ENCODE measurements around the gene GRN.
A peak's percentile ranks its signal among the peaks of the same experiment; 100 is the strongest.
"Not testable (repeated sequence)": the region's sequence is repeated elsewhere in the genome, so short reads cannot be mapped to it uniquely, and the experiment has no call there.

Gene GRN

DNA sequence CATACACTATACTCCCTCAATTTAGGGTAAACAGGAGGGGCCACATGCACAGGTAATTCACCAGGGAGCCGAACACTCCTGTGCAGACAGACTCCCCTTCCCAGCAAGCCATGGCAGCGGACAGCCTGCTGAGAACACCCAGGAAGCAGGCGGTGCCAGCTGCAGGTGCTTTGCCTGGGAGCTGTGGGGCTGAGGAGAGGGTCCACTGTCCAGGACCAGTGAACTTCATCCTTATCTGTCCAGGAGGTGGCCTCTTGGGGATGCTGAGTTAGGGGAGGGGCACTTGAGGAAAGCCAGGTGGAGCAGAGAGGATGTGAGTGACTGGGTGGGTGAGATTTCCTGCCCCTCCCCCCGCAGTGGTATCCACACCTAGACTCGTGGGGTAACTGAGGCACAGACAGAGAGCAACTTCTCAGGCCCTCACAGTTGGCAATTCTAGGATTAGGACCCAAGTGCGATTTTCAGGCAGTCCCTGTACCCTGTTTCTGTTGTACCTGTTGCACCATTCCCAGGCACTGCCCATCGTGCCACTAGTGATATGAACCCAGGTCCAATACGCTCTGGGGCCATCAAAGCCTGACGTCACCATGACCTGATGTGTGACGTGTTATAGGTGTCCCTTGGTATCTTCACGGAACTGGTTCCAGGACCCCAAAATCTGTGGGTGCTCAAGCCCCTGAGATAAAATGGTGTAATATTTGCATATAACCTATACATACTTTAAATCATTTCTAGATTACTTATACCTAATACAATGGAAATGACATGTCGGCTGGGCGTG, 1.2 kb downstream of the GRN start:
- DNase-seq (ENCODE audit: low read depth in 2 of 2) = no peak

DNA sequence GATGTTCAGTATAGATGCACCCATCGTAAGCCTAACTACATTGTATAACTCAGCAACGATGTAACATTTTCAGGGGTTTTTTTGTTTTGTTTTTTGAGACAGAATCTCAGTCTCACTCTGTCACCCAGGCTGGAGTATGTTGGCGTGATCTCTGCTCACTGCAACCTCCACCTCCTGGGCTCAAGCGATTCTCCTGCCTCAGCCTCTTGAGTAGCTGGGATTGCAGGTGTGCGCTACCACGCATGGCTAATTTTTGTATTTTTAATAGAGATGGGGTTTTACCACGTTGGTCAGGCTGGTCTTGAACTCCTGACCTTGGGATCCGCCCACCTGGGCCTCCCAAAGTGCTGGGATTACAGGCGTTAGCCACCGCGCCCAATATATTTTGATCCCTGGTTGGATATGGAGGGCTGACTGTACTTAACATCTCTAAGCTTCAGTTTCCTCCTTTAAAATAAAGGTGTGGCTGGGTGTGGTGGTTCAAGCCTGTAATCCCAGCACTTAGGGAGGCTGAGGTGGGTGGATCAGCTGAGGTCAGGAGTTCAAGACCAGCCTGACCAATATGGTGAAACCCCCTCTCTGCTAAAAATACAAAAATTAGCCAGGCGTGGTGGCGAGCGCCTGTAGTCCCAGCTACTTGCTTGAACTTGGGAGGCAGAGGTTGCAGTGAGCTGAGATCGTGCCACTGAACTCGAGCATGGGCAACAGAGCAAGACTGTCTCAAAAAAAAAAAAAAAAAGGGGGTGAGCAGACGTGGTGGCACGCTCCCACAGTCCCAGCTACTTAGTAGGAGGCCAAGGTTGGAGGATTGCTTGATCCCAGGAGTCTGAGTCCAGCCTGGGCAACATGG, 2.3 kb downstream of the GRN start:
- DNase-seq (ENCODE audit: low read depth in 2 of 2) = not testable (repeated sequence)

DNA sequence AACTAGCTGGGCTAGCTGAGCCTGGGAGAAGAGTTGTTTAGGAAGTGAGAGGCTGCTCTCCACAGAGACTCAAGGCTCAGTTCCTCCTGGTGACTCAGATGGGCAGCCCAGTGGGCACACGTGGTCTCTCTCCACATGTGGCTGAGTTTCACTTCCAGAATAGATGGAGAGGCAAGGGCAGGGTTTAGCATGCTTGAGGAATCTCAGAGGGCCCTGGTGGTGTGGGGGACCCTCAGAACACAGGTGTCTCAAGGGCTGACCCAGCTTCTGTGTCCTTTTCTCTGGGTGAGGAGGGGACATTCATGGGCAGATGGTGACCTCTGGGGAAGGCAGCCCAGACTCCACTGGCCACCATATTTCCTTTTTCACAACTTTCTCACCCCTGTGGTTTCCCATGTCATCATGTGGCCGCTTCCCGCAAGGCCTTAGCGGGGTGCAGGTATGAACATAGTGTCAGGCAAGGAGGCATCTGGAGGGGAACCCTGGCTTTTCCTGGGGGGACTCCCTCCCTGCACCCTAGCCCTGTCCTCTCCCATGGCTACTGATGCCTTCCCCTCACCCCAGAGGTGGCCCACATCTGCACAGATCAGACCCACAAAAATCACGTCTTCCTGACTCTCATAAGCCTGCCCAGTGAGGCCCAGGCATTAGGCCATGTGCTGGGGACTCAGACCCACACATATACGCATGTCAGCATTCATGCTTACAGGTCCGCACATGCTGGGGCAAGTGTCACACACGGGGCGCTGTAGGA, 3.3 kb downstream of the GRN start:
- no peak for DNase-seq (ENCODE audit: low read depth in 2 of 2)

DNA sequence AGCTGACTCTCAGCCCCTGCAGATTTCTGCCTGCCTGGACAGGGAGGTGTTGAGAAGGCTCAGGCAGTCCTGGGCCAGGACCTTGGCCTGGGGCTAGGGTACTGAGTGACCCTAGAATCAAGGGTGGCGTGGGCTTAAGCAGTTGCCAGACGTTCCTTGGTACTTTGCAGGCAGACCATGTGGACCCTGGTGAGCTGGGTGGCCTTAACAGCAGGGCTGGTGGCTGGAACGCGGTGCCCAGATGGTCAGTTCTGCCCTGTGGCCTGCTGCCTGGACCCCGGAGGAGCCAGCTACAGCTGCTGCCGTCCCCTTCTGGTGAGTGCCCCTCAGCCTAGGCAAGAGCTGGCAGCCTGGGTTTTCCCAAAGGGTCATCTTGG, 3.9 kb downstream of the GRN start:
- DNase-seq (ENCODE audit: low read depth in 2 of 2) = no peak

DNA sequence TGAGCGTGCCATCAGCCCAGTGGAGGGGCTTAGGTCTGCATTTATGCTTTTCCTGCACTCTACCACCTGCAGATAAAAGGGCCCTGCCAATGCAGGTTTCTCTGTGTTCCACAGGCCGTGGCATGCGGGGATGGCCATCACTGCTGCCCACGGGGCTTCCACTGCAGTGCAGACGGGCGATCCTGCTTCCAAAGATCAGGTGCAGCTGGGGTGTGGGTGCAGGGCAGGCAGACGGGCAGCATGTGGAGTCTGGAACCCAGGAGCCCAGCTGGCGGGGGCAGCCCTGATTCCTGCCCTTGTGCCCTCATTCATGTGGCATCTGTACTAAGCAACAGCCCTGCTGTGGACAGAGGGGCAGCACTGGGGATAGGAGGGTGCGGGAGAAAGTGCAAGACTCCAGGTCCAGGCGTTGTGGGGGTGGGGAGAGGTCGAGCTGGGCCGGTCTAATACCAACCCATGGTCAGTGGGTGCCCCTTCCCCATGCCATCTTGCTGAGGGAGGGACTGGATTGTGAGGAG, 4.5 kb downstream of the GRN start:
- no peak for DNase-seq (ENCODE audit: low read depth in 2 of 2)

DNA sequence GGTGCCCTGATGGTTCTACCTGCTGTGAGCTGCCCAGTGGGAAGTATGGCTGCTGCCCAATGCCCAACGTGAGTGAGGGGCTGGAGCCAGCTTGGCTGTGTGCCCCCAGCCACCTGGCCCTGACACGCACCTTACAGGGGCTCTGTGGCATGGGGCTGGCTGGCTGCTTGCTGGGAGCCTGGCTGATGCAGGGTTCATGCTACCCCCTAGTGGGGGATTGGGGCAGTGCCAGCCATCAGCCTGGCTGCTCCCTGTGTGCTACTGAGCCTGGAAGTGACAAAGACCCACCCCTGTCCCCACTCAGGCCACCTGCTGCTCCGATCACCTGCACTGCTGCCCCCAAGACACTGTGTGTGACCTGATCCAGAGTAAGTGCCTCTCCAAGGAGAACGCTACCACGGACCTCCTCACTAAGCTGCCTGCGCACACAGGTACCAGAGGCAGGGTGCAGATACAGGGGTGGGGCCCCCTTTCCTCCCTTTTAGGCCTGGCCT, 5.7 kb downstream of the GRN start:
- DNase-seq (ENCODE audit: low read depth in 2 of 2) = peak; percentile 71 to 72

DNA sequence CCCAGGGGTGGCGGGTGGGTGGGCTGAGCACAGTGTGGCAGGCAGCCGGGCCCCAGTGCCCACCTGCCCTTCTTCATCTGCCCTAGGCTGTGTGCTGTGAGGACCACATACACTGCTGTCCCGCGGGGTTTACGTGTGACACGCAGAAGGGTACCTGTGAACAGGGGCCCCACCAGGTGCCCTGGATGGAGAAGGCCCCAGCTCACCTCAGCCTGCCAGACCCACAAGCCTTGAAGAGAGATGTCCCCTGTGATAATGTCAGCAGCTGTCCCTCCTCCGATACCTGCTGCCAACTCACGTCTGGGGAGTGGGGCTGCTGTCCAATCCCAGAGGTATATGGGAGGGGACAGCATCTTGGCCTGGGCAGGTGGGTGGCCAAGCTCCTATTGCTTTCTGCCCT, 6.4 kb downstream of the GRN start:
- no peak for DNase-seq (ENCODE audit: low read depth in 2 of 2)

DNA sequence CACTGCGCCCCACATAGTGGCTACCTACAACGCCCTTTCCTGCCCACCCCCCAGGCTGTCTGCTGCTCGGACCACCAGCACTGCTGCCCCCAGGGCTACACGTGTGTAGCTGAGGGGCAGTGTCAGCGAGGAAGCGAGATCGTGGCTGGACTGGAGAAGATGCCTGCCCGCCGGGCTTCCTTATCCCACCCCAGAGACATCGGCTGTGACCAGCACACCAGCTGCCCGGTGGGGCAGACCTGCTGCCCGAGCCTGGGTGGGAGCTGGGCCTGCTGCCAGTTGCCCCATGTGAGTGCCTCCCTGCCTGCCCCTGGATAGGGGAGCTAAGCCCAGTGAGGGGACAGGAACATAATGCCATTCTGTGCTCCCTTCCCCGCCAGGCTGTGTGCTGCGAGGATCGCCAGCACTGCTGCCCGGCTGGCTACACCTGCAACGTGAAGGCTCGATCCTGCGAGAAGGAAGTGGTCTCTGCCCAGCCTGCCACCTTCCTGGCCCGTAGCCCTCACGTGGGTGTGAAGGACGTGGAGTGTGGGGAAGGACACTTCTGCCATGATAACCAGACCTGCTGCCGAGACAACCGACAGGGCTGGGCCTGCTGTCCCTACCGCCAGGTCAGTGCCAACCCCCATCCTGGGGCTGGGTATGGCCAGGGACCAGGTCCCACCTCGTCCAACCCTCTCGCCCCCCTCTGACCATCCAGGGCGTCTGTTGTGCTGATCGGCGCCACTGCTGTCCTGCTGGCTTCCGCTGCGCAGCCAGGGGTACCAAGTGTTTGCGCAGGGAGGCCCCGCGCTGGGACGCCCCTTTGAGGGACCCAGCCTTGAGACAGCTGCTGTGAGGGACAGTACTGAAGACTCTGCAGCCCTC, 7.1 kb downstream of the GRN start:
- no peak for DNase-seq (ENCODE audit: low read depth in 2 of 2)

DNA sequence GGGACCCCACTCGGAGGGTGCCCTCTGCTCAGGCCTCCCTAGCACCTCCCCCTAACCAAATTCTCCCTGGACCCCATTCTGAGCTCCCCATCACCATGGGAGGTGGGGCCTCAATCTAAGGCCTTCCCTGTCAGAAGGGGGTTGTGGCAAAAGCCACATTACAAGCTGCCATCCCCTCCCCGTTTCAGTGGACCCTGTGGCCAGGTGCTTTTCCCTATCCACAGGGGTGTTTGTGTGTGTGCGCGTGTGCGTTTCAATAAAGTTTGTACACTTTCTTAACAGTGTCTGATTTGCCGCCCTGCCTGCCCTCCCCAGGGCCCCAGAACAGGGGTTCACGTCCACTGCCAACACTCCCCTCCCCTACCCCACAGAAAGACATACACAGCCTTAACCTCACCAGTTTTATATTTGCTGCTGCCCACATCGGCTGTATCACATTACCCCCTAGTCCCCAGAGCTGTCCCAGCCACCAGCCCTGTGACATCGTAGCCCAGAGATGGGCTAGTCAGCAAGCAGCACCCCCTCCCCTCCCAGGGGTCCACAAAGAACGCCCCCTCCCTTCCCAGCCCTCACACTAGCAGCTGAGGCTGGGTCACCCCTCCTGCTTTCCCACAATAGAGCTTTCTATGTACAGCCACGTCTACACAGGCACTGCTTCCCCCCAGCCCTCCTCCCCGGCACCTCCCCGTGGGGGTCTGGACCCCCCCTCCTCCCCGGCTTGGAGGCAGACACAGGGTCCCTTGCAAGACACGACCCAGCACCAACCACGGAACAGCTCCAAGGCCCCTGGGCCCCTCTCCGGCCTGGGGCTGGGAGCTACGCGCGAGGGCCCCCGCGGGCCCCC, 7.9 kb downstream of the GRN start:
- DNase-seq (ENCODE audit: low read depth in 2 of 2) = no peak

DNA sequence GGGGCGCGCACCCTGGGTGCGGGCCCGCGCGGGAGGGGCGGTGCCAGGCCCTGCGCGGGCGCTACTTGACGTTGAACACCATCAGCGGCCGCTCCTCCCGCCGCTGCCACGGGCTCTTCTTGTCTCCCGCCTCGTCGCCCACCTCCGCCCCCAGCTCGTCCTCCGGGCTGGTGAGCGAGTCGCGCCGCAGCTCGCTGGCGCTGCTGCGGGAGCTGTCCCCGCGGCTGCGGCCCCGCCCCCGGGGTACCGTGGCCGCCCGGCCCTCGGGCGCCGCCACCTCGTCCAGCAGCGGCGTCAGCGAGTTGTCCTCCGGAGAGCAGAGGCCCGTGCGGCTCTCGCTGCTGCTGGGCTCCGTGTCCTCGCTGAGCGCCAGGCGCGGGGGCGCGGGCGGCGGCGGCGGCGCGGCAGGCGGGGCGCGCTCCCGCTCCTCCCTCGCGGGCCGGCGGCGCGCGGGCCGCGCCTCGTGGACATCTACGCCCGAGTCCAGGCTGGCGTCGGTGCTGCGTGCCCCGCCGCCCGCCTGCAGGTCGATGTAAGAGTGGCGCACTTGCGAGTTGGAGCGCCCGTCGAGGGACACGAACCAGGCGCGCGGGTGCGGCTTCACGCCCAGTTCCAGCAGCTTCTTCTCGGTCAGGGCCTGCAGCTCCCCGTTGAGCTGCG, 8.7 kb downstream of the GRN start:
- DNase-seq (ENCODE audit: low read depth in 2 of 2) = no peak

DNA sequence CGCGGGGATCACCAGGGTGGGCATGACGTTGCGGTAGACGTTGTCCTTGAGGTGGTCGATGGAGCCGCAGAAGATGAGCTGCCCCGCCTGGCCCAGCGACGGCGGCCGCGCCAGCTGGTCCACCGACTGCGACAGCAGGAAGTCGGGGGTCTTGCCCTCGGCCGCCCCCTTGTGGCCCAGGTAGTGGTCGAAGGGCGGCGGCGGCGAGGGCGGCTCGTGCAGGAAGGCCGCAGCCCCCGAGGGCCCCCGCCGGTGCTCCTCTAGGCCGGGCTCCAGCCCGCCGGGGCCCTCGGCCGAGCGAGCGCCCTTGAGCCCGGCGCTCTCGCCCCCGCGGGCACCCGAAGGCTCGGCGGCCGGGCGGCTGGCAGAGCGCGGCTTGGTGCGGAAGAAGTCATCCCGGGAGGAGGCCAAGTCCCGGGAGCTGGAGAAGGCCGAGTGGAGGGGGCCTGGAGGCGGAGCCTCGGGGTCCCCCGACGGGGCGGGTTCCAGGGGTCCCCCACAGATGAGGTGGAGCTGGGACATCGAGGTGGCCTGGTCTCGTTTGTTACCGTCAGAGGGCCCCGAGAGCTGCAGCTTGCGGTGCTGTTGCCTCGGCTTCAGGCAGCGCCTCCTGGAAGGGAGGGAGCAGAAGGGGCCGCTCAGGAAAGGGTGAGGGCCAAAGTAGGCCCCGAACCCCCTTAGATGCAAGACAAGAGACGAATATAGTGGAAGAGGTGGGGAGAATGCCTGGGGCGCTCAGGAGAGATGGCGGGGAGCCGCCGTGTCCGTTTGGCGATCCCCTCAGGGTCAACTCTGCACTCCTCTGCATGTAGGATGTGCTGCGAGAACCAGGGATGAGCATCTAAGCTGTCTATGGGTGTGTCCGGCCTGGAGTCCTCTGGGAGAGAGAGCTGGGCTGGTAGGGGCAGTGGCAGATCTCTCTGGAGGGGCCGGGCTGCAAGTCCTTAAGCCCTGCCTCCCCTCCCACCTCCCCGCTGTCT, 9.8 kb downstream of the GRN start:
- peak; percentile 50 to 67 for DNase-seq (ENCODE audit: low read depth in 2 of 2)

DNA sequence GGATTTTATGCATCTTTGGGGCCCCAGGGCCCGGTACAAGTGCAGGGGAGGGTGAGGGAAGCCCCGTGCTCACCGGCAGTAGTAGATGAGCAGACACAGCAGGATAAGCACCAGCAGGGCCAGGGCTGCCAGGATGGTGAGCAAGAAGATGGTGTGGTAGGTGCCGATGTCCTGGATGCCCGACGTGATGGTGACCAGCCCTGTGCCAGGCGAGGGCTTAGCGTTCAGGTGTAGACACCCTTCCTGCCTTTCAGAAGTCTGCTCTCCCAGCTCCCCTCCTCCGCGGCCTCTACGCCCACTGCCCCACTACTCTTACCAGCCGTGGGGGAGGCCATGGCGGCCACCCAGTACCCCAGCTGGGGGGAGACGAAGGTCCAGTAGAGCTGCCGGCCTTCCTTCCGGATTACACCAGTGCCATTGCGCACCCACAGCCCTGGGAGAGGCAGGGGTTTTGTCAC, 10.6 kb downstream of the GRN start:
- no peak for DNase-seq (ENCODE audit: low read depth in 2 of 2)

DNA sequence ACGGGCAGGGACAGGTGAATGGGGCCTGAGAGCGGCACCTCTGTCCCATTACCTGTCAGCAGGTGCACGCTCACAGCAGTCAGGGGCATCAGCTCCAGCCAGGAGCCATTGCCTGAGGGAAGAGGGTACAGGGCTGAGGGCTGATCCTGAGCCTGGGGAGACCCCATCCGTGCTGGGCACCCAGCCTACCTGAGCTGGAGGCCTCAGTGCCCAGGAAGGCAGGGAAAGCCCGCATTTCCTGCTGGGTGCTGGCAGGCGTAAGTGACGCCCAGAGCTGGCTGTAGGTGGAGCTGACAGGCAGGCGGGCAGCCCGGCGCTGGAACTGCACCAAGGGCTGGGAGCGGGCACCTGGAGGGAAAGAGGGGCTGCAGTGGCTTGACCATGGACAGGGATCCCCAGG, 11.1 kb downstream of the GRN start:
- no peak for DNase-seq (ENCODE audit: low read depth in 2 of 2)

DNA sequence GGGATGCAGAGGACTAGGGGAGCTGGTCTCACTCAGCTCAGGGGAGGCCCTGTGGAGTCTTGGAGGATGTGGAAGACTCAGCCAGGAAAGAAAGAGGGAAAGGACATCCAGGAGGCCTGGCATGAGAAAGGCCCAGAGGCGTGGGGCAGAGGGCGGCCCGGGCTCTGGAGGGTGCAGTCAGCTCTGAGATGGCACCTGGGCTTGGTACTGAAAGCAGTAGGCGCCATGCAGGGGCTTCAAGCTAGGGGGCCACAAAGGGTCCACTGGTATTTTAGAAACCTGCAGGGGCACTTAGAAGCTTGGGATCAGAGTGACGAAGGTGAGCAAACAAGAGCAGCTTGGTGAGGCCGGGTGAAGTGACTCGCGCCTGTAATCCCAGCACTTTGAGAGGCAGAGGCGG, 13.0 kb downstream of the GRN start:
- DNase-seq (ENCODE audit: low read depth in 2 of 2) = no peak

DNA sequence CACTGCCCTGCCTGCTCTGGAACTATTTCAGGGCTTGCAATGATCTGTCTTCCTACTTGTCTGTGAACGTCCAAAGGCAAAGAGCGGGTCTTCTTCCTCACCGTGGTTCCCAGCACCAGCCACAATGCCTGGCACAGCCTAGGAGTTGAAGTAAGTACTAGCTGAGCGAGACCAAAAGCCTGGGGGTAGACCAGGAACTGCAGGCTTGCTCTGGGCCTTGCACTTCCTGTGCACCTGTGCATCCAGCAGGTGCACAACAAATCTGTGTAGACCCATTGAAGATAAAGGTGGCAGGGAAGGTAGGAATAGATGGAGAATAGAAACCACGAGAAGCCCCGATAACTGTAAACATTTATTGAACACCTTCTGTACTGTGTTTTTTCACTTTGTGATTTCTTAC, 13.9 kb downstream of the GRN start:
- DNase-seq (ENCODE audit: low read depth in 2 of 2) = no peak

DNA sequence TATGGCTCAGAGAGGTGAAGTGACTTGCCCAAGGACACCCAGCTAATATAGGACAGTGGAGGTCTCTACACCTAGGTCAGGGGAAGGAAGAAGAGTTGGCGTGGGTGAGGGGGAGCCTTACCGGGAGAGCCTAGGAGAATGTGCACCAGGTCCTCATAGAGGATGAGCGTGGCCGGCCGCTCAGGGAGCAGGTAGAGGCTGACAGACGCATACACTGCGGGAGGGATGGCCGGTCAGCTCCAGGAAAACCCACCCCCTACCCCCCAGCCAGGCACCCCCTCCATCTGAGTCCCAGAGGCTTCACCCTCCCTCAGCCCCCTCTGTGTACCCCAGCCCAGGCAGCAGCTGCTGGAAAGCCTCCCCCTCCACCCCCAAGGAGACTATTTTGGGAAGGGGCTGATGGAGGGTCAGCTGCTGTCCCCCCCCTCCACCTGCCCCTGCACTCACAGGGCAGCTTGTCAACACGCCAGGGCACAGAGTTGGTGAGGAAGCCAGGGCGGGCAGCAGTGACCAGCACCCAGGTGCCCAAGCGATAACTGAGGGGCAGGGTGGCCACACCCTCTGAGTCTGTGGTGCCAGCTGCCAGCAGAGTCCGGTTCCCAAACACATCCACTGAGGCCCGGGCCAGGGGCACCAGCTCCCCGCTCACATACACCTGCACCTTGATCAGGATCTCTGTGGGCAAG, 14.5 kb downstream of the GRN start:
- DNase-seq (ENCODE audit: low read depth in 2 of 2) = no peak

DNA sequence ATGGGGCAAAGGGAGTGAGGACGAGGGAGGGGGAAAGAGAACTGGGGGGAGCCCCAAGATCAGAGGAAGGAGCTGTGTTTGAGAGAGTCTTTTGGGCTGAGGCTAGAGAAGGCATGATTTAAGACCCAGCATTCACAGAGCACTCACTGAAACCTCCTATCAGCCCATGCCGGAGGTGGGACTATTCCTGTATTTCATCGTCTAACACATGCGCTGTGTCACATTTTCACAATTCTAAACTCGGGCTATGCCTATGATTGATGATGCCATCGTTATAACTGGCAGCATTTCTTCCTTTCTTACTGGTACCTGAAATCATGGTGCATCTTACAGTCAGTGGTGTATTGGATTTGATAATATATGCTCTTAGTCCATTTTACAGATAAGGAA, 15.0 kb downstream of the GRN start:
- DNase-seq (ENCODE audit: low read depth in 2 of 2) = no peak

DNA sequence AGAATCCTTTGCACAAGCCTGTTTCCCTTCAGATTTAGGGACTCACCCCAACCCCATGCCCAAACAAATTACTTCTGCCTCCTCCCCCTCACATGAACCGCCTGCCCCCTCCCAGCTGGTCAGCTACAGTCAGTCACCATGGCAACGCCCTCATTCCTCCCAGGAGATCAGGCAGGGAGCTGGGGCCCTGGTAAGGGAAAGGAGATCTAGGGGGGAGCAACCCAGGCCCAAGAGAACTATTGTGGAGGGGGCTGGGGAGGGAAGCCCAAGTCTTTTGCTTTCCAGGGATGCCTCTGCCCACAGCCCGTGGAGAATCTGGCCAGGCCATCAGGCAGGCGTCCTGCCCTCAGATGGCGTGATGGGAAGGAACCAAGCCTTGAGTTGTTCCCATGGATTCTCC, 15.7 kb downstream of the GRN start:
- no peak for DNase-seq (ENCODE audit: low read depth in 2 of 2)
